GM13977 (cell line): Measurements from ENCODE around the gene SCFD2.

ENCODE experiments used
- DNase-seq: peaks from one replicate; pipeline ENCODE4 v3.0.0; 2012; ENCODE audit warnings: low spot score
- CTCF ChIP-seq: IDR thresholded peaks from 2 replicates; pipeline ENCODE4 v1.5.1; 2012; ENCODE audit warnings: mild to moderate bottlenecking, control low read depth; ENCODE audit not compliant: insufficient read depth; ENCODE audit errors: extremely low read depth, missing control alignments
- in situ Hi-C: fragments of 300-500 bp; cut with MboI; formaldehyde crosslinking; loops from one replicate; pipeline ENCODE4 v1.12.0; 2022; ENCODE audit warnings: low sequenced_read_pairs, low pct_unique_long_range_greater_than_20kb, mixed read lengths, inconsistent platforms; ENCODE audit not compliant: unreplicated experiment

The SCFD2 gene

GRCh38 chr4:53055274-53055673 lies 310.6 kb downstream of the SCFD2 start:
- no peak for DNase-seq
- TF ChIP-seq CTCF, result no peak
- in situ Hi-C loops, result no loop called here

- TF ChIP-seq CTCF, result no peak
- DNase-seq, result no peak
- in situ Hi-C loops, result no loop called here
These were observed 315.5 kb downstream of the SCFD2 start for GRCh38 chr4:53050361-53050774.

- in situ Hi-C loops, result no loop called here
- TF ChIP-seq CTCF, result no peak
- no peak for DNase-seq
These were observed 316.3 kb downstream of the SCFD2 start for GRCh38 chr4:53049528-53049927.

GRCh38 chr4:53044651-53044960 lies 321.3 kb downstream of the SCFD2 start:
- in situ Hi-C loops, result no loop called here
- no peak for DNase-seq
- TF ChIP-seq CTCF, result no peak

GRCh38 chr4:53043891-53044650 lies 321.8 kb downstream of the SCFD2 start:
- no peak for TF ChIP-seq CTCF
- in situ Hi-C loops, result no loop called here
- DNase-seq, result no peak

- no peak for DNase-seq
- in situ Hi-C loops, result no loop called here
- no peak for TF ChIP-seq CTCF
These were observed 322.8 kb downstream of the SCFD2 start for GRCh38 chr4:53043055-53043454.
